Lung (tissue), 12 donors: ENCODE results near the gene SUPT3H. TPM values are rescaled to one million over a fixed set of nuclear protein-coding genes. Genes with fewer than 3 reads are reported as not detected.

Experiments
- ATAC-seq: fragments of 200-7000 bp; cut with Tn5 transposase; one replicate; pipeline ENCODE4 v1.9.1; 2020; ENCODE audit warnings: moderate number of reproducible peaks; ENCODE audit not compliant: insufficient read depth, low FRiP score
- DNase-seq, 3 donors: peaks; one replicate each; pipeline ENCODE4 v3.0.0-alpha.2; 2013 to 2017
- H3K27ac ChIP-seq, 2 donors: one replicate each; pipeline ENCODE4 v1.5.1; 2013; ENCODE audit warnings: mild to moderate bottlenecking in 2 of 2, moderate library complexity in 2 of 2, control low read depth in 1 of 2, inconsistent platforms in 1 of 2, low read depth in 1 of 2, low read length in 1 of 2
- H3K27me3 ChIP-seq, 3 donors: one replicate each; pipeline ENCODE4 v1.5.1; 2013; ENCODE audit warnings: low read length in 2 of 3; ENCODE audit not compliant: control insufficient read depth in 3 of 3, insufficient read depth in 3 of 3
- H3K36me3 ChIP-seq, 4 donors: one replicate each; pipeline ENCODE4 v1.5.1; 2013; ENCODE audit warnings: low read length in 4 of 4, mild to moderate bottlenecking in 1 of 4, moderate library complexity in 1 of 4; ENCODE audit not compliant: control insufficient read depth in 4 of 4, insufficient read depth in 4 of 4
- H3K4me1 ChIP-seq, 5 donors: one replicate each; pipeline ENCODE4 v1.5.1; 2013; ENCODE audit warnings: low read length in 5 of 5, mild to moderate bottlenecking in 2 of 5, moderate library complexity in 1 of 5; ENCODE audit not compliant: control insufficient read depth in 5 of 5, insufficient read depth in 5 of 5
- H3K4me3 ChIP-seq: one replicate; pipeline ENCODE4 v1.5.1; 2013; ENCODE audit warnings: mild to moderate bottlenecking, control low read depth, moderate library complexity
- H3K9ac ChIP-seq, 2 donors: one replicate each; pipeline ENCODE4 v1.5.1; 2013; ENCODE audit warnings: low read length in 2 of 2, control low read depth in 1 of 2; ENCODE audit not compliant: insufficient read depth in 1 of 2
- H3K9me3 ChIP-seq, 4 donors: one replicate each; pipeline ENCODE4 v1.5.1; 2013; ENCODE audit warnings: low read length in 3 of 4, mild to moderate bottlenecking in 1 of 4, moderate library complexity in 1 of 4; ENCODE audit not compliant: control insufficient read depth in 4 of 4, insufficient read depth in 3 of 4
- CTCF ChIP-seq: IDR thresholded peaks from 2 replicates; pipeline ENCODE4 v1.5.1; 2012; ENCODE audit warnings: mild to moderate bottlenecking; ENCODE audit errors: control extremely low read depth, extremely low read depth
- WGBS, 2 donors: extraction: QIAGEN DNeasy Blood & Tissue Kit; methylation state at CpG; one replicate each; pipeline ENCODE4 v1.1.7; 2013; 5-methylcytosine and 5-hydroxymethylcytosine counted together
- polyA plus RNA-seq, 2 donors: library from polyadenylated mRNA; stranded (reverse); fragments of 200-250 nt; gene quantifications; one replicate each; pipeline ENCODE4 v1.2.1, GENCODE V29; 2013
- total RNA-seq, 2 donors: library from RNA; depleted of rRNA in 1 of 2; stranded (reverse); fragments of >200 nt in 1 of 2; gene quantifications; one replicate each; pipeline ENCODE4 v1.2.1, GENCODE V29; 2014 to 2021
- donor health status: control.
- donor health status: control.
- donor health status: Bipolar disorder and iron deficiency.
- donor health status: healthy.
- donor health status: DM: yes; HTN: yes; CAD: no.

The SUPT3H gene
- total and polyA plus RNA-seq, 4 donors: 5.2 to 17.4 (median 8.2) TPM

GRCh38 chr6:45415788-45416518 lies 38.2 kb upstream of the SUPT3H start:
- peaks cover 0 to 54% (median 47%) of the 10 kb centered on the region in 3 donors for H3K27me3 ChIP-seq
- H3K27ac ChIP-seq: no peak overlapping the region
- no peaks in the 10 kb centered on the region for H3K9me3 ChIP-seq
- no peak for TF ChIP-seq CTCF
- no peaks in the 10 kb centered on the region for H3K36me3 ChIP-seq
- no peak overlapping the region for H3K4me3 ChIP-seq
- DNase-seq: no peak
- no peak for ATAC-seq
- 62 to 63% methylated on average over 3 of the region's 3 CpGs for WGBS, 2 donors
- H3K9ac ChIP-seq: no peak overlapping the region
- peaks cover 0 to 14% (median 4%) of the 10 kb centered on the region in 5 donors for H3K4me1 ChIP-seq

- DNase-seq: no peak
- Histone ChIP-seq H3K27me3 (peaks cover 0 to 48% (median 41%) of the 10 kb centered on the region in 3 donors), H3K9ac (no peak overlapping the region), H3K27ac (no peak overlapping the region), H3K4me3 (no peak overlapping the region), H3K4me1 (peaks cover 0 to 8% (median 4%) of the 10 kb centered on the region in 5 donors), H3K36me3 (no peaks in the 10 kb centered on the region), H3K9me3 (no peaks in the 10 kb centered on the region)
- ATAC-seq: no peak
- TF ChIP-seq CTCF: no peak
- WGBS, 2 donors: 6 to 39% methylated on average over 2 of the region's 2 CpGs
These were observed 37.6 kb upstream of the SUPT3H start for GRCh38 chr6:45415315-45415714.

GRCh38 chr6:45411959-45412358 lies 34.2 kb upstream of the SUPT3H start:
- Histone ChIP-seq H3K4me3 (no peak overlapping the region), H3K9ac (no peak overlapping the region), H3K9me3 (no peaks in the 10 kb centered on the region), H3K36me3 (no peaks in the 10 kb centered on the region), H3K27ac (no peak overlapping the region), H3K4me1 (no peaks in the 10 kb centered on the region), H3K27me3 (peaks cover 0 to 14% (median 9%) of the 10 kb centered on the region in 3 donors)
- ATAC-seq (no peak), DNase-seq (no peak)
- 90 to 92% methylated on average over 5 of the region's 5 CpGs for WGBS, 2 donors
- no peak for TF ChIP-seq CTCF
